HCT116 (cell line): ENCODE data around the gene ADAMTS14. TPM values are rescaled to one million over a fixed set of nuclear protein-coding genes. Genes with fewer than 3 reads are reported as not detected.
"Not testable (repeated sequence)": the region's sequence is repeated elsewhere in the genome, so short reads cannot be mapped to it uniquely, and the experiment has no call there.

Source experiments
- ATAC-seq: fragments of 200-7000 bp; cut with Tn5 transposase; 2 replicates; pipeline ENCODE4 v1.9.1; 2020; ENCODE audit warnings: mild to moderate bottlenecking, moderate library complexity
- BruUV-seq: library from RNA; stranded (reverse); fragments of 400-500 nt; replicated peaks from 2 replicates; lab custom pipeline; 2021; lab: Mats Ljungman, UMichigan
- CTCF ChIA-PET: fragments of 300-600 bp; sonication (Branson Sonifier 250); formaldehyde crosslinking; loops from one replicate; lab custom pipeline; 2021; ENCODE audit warnings: antibody characterized with exemption; lab: Charles Lee
- POLR2A ChIA-PET: fragments of 300-600, 350-600 bp; sonication (Branson Sonifier 250); formaldehyde crosslinking; loops from one replicate; lab custom pipeline; 2021; ENCODE audit warnings: antibody characterized with exemption; lab: Charles Lee
- RAD21 ChIA-PET, 2 experiments: fragments of 300-600 bp; sonication (Branson Sonifier 250); formaldehyde crosslinking; loops; one replicate each; lab custom pipeline; 2023; ENCODE audit warnings: low total read pairs in 2 of 2; ENCODE audit not compliant: uncharacterized antibody in 2 of 2, unreplicated experiment in 2 of 2, low non-redundant PET in 1 of 2; lab: Charles Lee
- DNase-seq: peaks from one replicate; pipeline ENCODE4 v3.0.0-alpha.2; 2010; ENCODE audit warnings: low read depth, low spot score
- H2AFZ ChIP-seq: fragments of 200-600 bp; shearing (Covaris generic), sonication (generic); 2 replicates; pipeline ENCODE4 v1.6.1; 2017; ENCODE audit warnings: low read depth, mixed run types, mixed read lengths, antibody characterized with exemption, low read length; ENCODE audit not compliant: poor library complexity, severe bottlenecking
- H3K27ac ChIP-seq: 2 replicates; pipeline ENCODE4 v1.5.1; 2012; ENCODE audit warnings: low read depth, low read length
- H3K27me3 ChIP-seq: fragments of 200-600 bp; sonication (generic); 2 replicates; pipeline ENCODE4 v1.6.1; 2016; ENCODE audit warnings: mixed run types, low read length, mixed read lengths; ENCODE audit not compliant: insufficient read depth
- H3K36me3 ChIP-seq, 2 experiments: fragments of 200-500 bp in 1 of 2; fragments of 200-600 bp in 1 of 2; sonication (Bioruptor generic) in 1 of 2; sonication (generic) in 1 of 2; 2 replicates each; pipeline versions ENCODE4 v1.5.1 to v1.6.1; 2014 to 2016; ENCODE audit warnings: low read length in 2 of 2, inconsistent platforms in 1 of 2, mixed read lengths in 1 of 2, mixed run types in 1 of 2; ENCODE audit not compliant: insufficient read depth in 2 of 2, control insufficient read depth in 1 of 2
- H3K4me1 ChIP-seq, 2 experiments: fragments of 200-600 bp in 1 of 2; sonication (generic) in 1 of 2; 2 replicates each; pipeline versions ENCODE4 v1.5.1 to v1.6.1; 2012 to 2017; ENCODE audit warnings: low read length in 2 of 2, inconsistent platforms in 1 of 2, mild to moderate bottlenecking in 1 of 2, mixed read lengths in 1 of 2, mixed run types in 1 of 2, moderate library complexity in 1 of 2; ENCODE audit not compliant: insufficient read depth in 2 of 2, control insufficient read depth in 1 of 2
- H3K4me2 ChIP-seq: fragments of 200-600 bp; sonication (generic); 2 replicates; pipeline ENCODE4 v1.6.1; 2017; ENCODE audit warnings: mixed run types, low read length, mixed read lengths
- H3K4me3 ChIP-seq, 2 experiments: fragments of 200-600 bp in 1 of 2; sonication (generic) in 1 of 2; replicated peaks in 1 of 2; 2 replicates each; pipeline ENCODE4 v1.5.1; 2011 to 2016; ENCODE audit warnings: low read length in 2 of 2, control low read depth in 1 of 2, low read depth in 1 of 2, mild to moderate bottlenecking in 1 of 2, mixed read lengths in 1 of 2, mixed run types in 1 of 2
- H3K79me2 ChIP-seq: fragments of 200-600 bp; sonication (generic); 2 replicates; pipeline ENCODE4 v1.6.1; 2017; ENCODE audit warnings: mild to moderate bottlenecking, mixed run types, low read length, moderate library complexity, mixed read lengths; ENCODE audit not compliant: insufficient read depth
- H3K9ac ChIP-seq: fragments of 200-600 bp; sonication (generic); 2 replicates; pipeline ENCODE4 v1.6.1; 2016; ENCODE audit warnings: low read length, mixed read lengths
- H3K9me2 ChIP-seq: fragments of 200-600 bp; sonication (generic), shearing (Covaris generic); 2 replicates; pipeline ENCODE4 v1.6.1; 2017; ENCODE audit warnings: mixed run types, mild to moderate bottlenecking, moderate library complexity; ENCODE audit not compliant: insufficient read depth
- H3K9me3 ChIP-seq, 2 experiments: fragments of 200-500 bp in 1 of 2; fragments of 200-600 bp in 1 of 2; sonication (Bioruptor generic) in 1 of 2; sonication (generic) in 1 of 2; 2 replicates each; pipeline ENCODE4 v1.6.1; 2014 to 2017; ENCODE audit warnings: low read length in 2 of 2, mixed read lengths in 2 of 2, inconsistent platforms in 1 of 2, low read depth in 1 of 2, mild to moderate bottlenecking in 1 of 2, mixed run types in 1 of 2, moderate library complexity in 1 of 2; ENCODE audit not compliant: control insufficient read depth in 1 of 2, insufficient read depth in 1 of 2
- H4K20me1 ChIP-seq: fragments of 200-600 bp; sonication (generic), shearing (Covaris generic); 2 replicates; pipeline ENCODE4 v1.6.1; 2017; ENCODE audit warnings: mixed run types, mild to moderate bottlenecking, moderate library complexity; ENCODE audit not compliant: insufficient read depth
- CEBPB ChIP-seq: IDR thresholded peaks from 2 replicates; pipeline ENCODE4 v1.6.1; 2012; ENCODE audit warnings: low read depth
- EGR1 ChIP-seq: IDR thresholded peaks from 2 replicates; pipeline ENCODE4 v1.6.1; 2012; ENCODE audit warnings: low read depth
- ELF1 ChIP-seq: IDR thresholded peaks from 2 replicates; pipeline ENCODE4 v1.6.1; 2012; ENCODE audit warnings: low read depth, borderline replicate concordance
- EZH2phosphoT487 ChIP-seq: fragments of 200-600 bp; IDR thresholded peaks from 2 replicates; pipeline ENCODE4 v1.6.1; 2018; ENCODE audit warnings: antibody characterized with exemption, borderline replicate concordance
- FOSL1 ChIP-seq: IDR thresholded peaks from 2 replicates; pipeline ENCODE4 v1.6.1; 2012; ENCODE audit warnings: low read depth
- JUND ChIP-seq: IDR thresholded peaks from 2 replicates; pipeline ENCODE4 v1.6.1; 2012
- POLR2A ChIP-seq: IDR thresholded peaks from 2 replicates; pipeline ENCODE4 v1.7.0; 2011; ENCODE audit warnings: borderline replicate concordance; ENCODE audit not compliant: insufficient read depth, insufficient read length; ENCODE audit errors: extremely low read depth
- POLR2AphosphoS5 ChIP-seq: IDR thresholded peaks from 2 replicates; pipeline ENCODE4 v1.6.1; 2011; ENCODE audit warnings: mild to moderate bottlenecking, low read depth, low read length, moderate library complexity
- RAD21 ChIP-seq: IDR thresholded peaks from 2 replicates; pipeline ENCODE4 v1.6.1; 2012; ENCODE audit warnings: low read depth, mild to moderate bottlenecking
- SP1 ChIP-seq: IDR thresholded peaks from 2 replicates; pipeline ENCODE4 v1.6.1; 2012; ENCODE audit warnings: low read depth
- SRF ChIP-seq: IDR thresholded peaks from 2 replicates; pipeline ENCODE4 v1.6.1; 2012; ENCODE audit warnings: low read depth
- TCF7L2 ChIP-seq: IDR thresholded peaks from 2 replicates; pipeline ENCODE4 v1.7.0; 2011; ENCODE audit warnings: borderline replicate concordance, inconsistent platforms; ENCODE audit not compliant: insufficient read depth, insufficient read length; ENCODE audit errors: extremely low read depth
- ZFX ChIP-seq: fragments of 450-650 bp; IDR thresholded peaks from 2 replicates; pipeline ENCODE4 v1.6.1; 2017
- intact Hi-C: fragments of 100-400 bp; cut with micrococcal nuclease; formaldehyde crosslinking; loops from 2 replicates; pipeline ENCODE4 v1.10.0; 2022
- total RNA-seq: library from RNA; stranded (reverse); gene quantifications from one replicate; pipeline ENCODE4 v1.2.1, GENCODE V29; 2021; ENCODE audit not compliant: unreplicated experiment
- TF ChIP-seq, protein P1 (sequence below): IDR thresholded peaks from 2 replicates; pipeline ENCODE4 v1.6.1; 2012
- TF ChIP-seq, protein P2 (sequence below): IDR thresholded peaks from 2 replicates; pipeline ENCODE4 v1.6.1; 2012

The ADAMTS14 gene
- total RNA-seq, 1 experiment from 2014 or later = 13.2 TPM

DNA sequence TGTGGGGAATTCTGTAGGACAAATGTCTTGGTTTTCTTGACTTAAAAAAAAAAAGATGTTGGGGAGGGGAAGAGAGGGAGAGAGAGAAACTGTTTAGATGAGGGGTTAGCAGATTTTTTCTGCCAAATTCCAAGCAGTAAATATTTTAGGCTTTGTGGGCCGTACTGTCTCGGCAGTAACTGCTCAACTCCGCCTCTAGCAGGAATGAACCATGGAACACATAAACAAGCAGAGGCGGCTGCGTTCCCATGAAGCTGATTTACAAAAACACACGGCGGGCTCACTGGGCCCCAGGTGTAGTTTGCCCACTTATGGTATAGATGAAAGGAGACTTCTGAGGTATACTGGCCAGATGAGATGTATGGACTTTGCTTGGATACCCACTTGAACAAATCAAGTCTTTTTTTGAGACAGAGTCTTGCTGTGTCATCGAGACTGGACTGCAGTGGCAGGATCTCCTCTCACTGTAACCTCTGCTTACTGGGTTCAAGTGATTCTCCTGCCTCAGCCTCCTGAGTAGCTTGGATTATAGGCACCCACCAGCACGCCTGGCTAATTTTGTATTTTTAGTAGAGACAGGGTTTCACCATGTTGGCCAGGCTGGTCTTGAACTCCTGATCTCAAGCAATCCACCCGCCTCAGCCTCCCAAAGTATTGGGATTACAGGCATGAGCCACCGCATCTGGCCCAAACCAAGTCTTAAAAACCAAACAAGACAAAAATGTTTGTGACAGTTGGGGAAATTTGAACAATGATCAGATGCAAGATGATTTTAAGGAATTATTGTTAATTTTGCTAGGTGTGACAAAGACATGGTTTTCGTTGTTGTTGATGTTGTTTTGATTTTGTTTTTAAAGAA is 9.7 kb upstream of the ADAMTS14 start:
- Histone ChIP-seq H3K9ac (no peak overlapping the region), H3K27ac (no peak overlapping the region), H3K9me3 (peaks cover 0 to 16% of the 10 kb centered on the region in 2 experiments; a peak in 3 of 4 replicates), H3K4me1 (peaks cover 5 to 24% of the 10 kb centered on the region in 2 experiments), H2AFZ (no peak overlapping the region), H3K4me2 (no peak overlapping the region), H3K4me3 (no peak overlapping the region), H3K79me2 (no peaks in the 10 kb centered on the region), H3K36me3 (no peaks in the 10 kb centered on the region), H3K27me3 (no peaks in the 10 kb centered on the region), H4K20me1 (no peaks in the 10 kb centered on the region), H3K9me2 (no peaks in the 10 kb centered on the region)
- no peak for DNase-seq
- intact Hi-C loops = no loop called here
- BruUV-seq = no TSS peak
- no peak for ATAC-seq
- POLR2A ChIA-PET = no interaction called here
- TF ChIP-seq JUND = no peak
- TF ChIP-seq, protein P1, sequence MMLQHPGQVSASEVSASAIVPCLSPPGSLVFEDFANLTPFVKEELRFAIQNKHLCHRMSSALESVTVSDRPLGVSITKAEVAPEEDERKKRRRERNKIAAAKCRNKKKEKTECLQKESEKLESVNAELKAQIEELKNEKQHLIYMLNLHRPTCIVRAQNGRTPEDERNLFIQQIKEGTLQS = no peak
- no peak for TF ChIP-seq POLR2A
- no peak for TF ChIP-seq SRF
- no peak for TF ChIP-seq CEBPB
- no peak for TF ChIP-seq SP1
- TF ChIP-seq ELF1 = no peak
- TF ChIP-seq FOSL1 = no peak
- no peak for TF ChIP-seq EZH2phosphoT487
- TF ChIP-seq RAD21 = no peak
- no peak for TF ChIP-seq TCF7L2
- no peak for TF ChIP-seq POLR2AphosphoS5
- no peak for TF ChIP-seq EGR1
- no peak for TF ChIP-seq ZFX
- TF ChIP-seq, protein P2, sequence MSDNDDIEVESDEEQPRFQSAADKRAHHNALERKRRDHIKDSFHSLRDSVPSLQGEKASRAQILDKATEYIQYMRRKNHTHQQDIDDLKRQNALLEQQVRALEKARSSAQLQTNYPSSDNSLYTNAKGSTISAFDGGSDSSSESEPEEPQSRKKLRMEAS = no peak
- RAD21 ChIA-PET = interaction anchor here in 1 of 2 experiments (0.7 kb wide), 1 partner anchor 113 kb away, joined by 4 read pairs; no protein-coding TSS in a partner anchor
- CTCF ChIA-PET = no interaction called here

DNA sequence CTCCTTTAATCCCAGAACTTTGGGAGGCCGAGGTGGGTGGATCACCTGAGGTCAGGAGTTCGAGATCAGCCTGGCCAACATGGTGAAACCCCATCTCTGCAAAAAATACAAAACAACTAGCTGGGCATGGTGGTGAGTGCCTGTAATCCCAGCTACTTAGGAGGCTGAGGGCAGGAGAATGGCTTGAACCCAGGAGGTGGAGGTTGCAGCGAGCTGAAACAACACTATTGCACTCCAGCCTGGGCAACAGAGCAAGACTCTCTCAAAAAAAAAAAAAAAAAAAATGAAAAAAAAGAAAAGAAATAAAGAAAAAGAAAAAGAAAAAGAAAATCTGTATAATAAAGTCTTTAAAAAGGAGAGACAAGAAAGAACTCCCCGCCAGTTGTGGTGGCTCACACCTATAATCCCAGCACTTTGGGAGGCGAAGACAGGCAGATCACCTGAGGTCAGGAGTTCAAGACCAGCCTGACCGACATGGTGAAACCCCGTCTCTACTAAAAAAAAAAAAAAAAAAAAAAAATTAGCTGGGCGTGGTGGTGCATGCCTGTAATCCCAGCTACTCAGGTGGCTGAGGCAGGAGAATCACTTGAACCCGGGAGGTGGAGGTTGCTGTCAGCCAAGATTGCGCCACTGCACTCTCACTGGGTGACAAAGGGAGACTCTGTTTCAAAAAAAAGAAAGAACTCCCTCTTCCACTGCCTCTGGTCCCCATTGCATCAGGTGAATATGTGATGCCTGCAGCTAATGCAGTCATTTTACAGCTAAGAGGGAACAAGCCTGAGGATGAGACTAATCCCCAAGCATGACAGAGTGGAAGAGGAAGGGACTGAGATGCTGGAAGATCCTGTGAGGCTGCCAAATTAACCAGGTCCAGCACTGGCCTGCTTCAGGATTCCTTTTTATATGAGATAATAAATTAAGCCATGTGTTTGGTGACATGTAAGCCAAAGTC is 8.6 kb upstream of the ADAMTS14 start:
- ChIA-PET POLR2A (interaction anchor here (0.6 kb wide), 1 partner anchor 39 kb away, joined by 3 read pairs; no protein-coding TSS in a partner anchor), RAD21 (interaction anchor here in 1 of 2 experiments (0.7 kb wide), 1 partner anchor 114 kb away, joined by 4 read pairs; no protein-coding TSS in a partner anchor)
- H3K4me3 ChIP-seq, intact Hi-C loops, ATAC-seq, H3K9me2 ChIP-seq, H3K27ac ChIP-seq, BruUV-seq, H3K9ac ChIP-seq, H2AFZ ChIP-seq, DNase-seq, H3K36me3 ChIP-seq, H3K9me3 ChIP-seq, H3K27me3 ChIP-seq, H3K79me2 ChIP-seq, H3K4me2 ChIP-seq, H4K20me1 ChIP-seq, CTCF ChIA-PET: not testable (repeated sequence)
- H3K4me1 ChIP-seq = peaks cover 5 to 29% of the 10 kb centered on the region in 2 experiments
